GM10248 (cell line): ENCODE results near the gene TECPR1.

ENCODE experiments used
- CTCF ChIA-PET: fragments of 300-600 bp; sonication (Branson Sonifier 250); formaldehyde crosslinking; extraction: SDS; loops from one replicate; lab custom pipeline; 2021; ENCODE audit warnings: antibody characterized with exemption; lab: Yijun Ruan, JAX
- POLR2A ChIA-PET: fragments of 350-650 bp; sonication (Branson Sonifier 250); formaldehyde crosslinking; extraction: SDS; loops from one replicate; lab custom pipeline; 2020; ENCODE audit warnings: antibody characterized with exemption; lab: Yijun Ruan, JAX
- DNase-seq: peaks from one replicate; pipeline ENCODE4 v3.0.0; 2012; ENCODE audit errors: extremely low spot score
- TF ChIP-seq, protein P1 (sequence below): IDR thresholded peaks from 2 replicates; pipeline ENCODE4 v1.5.1; 2012; ENCODE audit warnings: mild to moderate bottlenecking, low read depth; ENCODE audit errors: extremely low read depth, missing control alignments, control extremely low read depth

The TECPR1 gene

DNA sequence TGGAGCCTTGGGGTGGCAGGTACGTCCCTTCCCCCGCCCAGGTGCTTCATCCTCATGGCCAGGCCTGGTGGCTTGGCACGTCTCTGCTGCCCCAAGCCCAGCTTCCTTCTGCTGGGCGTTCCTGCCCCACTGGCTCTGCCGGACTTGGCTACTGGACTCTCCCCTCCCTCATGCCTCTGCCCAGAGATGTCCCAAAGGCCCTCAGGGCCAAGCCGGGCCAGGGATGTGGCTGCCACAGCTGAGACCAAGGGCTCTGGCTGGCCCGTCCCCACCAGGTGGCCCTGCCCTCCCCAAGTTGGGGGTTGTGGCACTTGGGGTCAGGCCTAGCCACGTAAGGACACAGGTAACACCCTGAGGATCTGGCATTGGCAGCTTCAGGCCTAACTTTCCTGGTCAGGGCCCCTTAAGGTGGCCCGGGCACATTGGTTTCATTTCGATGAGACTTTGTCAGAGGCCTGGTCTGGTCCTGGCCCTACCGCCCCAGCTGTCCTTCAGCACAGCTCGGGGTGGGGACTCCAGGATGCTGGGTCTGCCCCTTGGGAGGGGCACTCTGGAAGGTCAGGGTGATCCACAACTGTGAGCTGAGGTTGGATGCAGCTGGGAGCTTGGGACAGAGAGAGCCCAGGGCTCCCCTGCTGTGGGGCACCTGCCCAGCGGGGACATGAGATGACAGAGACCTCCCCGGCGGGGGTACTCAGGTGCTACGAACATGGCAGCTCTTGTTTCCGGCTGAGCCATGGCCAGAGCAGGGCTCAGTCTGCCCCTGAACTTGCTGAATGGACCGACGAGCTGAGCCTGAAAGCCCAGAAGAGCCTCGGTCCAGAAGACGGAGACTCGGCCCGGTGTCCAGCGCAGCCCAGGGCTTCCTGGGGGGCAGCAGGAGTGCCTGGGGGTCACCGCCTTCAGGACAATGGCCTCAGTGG, 37.9 kb downstream of the TECPR1 start:
- ChIA-PET POLR2A (no interaction called here), CTCF (interaction anchor here (2.2 kb wide), 1 partner anchor 12 kb away, joined by 8 read pairs; no protein-coding TSS in a partner anchor)
- DNase-seq = no peak
- TF ChIP-seq, protein P1, sequence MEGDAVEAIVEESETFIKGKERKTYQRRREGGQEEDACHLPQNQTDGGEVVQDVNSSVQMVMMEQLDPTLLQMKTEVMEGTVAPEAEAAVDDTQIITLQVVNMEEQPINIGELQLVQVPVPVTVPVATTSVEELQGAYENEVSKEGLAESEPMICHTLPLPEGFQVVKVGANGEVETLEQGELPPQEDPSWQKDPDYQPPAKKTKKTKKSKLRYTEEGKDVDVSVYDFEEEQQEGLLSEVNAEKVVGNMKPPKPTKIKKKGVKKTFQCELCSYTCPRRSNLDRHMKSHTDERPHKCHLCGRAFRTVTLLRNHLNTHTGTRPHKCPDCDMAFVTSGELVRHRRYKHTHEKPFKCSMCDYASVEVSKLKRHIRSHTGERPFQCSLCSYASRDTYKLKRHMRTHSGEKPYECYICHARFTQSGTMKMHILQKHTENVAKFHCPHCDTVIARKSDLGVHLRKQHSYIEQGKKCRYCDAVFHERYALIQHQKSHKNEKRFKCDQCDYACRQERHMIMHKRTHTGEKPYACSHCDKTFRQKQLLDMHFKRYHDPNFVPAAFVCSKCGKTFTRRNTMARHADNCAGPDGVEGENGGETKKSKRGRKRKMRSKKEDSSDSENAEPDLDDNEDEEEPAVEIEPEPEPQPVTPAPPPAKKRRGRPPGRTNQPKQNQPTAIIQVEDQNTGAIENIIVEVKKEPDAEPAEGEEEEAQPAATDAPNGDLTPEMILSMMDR = no peak

DNA sequence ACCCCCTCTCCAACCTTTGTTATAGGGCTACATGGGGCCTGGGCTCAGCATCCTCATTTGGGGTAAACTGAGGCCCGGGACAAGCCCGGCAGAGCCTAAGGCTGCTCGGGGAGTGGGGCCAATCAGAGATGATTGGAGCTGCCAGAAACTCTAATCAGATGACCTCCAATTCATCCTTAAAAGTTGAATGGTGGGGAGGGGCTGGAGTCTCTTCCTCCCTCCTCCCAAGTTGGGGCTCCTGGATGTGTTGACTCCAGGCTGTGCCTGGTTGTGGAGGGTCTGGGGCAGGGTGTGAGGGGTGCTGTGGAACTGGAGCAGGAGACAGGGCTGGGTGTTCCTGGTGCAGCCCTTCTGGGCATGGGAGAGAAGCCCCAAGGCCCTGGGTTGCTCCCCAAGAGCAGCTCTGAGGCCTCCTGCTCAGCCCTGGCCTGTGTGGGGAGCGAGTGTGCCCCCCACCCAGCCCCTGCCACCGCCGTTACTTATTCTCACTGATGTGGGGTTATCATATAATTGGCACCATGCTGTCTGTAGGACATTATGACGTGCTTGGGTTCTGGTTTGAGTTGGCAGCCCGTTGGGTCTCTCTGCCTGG, 38.6 kb downstream of the TECPR1 start:
- TF ChIP-seq, protein P1 = no peak
- ChIA-PET CTCF (interaction anchor here (2.2 kb wide), 1 partner anchor 11 kb away, joined by 8 read pairs; no protein-coding TSS in a partner anchor), POLR2A (no interaction called here)
- no peak for DNase-seq

DNA sequence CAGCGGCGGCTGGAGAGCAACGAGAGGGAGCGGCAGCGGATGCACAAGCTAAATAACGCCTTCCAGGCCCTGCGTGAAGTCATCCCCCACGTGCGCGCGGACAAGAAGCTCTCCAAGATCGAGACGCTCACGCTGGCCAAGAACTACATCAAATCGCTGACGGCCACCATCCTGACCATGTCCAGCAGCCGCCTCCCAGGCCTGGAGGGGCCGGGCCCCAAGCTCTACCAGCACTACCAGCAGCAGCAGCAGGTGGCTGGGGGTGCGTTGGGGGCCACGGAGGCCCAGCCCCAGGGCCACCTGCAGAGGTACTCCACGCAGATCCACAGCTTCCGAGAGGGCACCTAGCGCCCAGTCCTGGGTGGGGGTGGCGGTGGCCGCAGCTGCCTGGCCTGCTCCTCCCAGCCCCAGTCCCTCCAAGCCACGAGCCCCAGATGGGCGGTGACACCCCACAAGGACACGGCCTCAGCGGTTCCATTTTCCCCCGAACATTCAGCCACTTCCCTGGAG, 39.4 kb downstream of the TECPR1 start:
- TF ChIP-seq, protein P1 = no peak
- DNase-seq = no peak
- ChIA-PET CTCF (interaction anchor here (2.2 kb wide), 1 partner anchor 10 kb away, joined by 8 read pairs; no protein-coding TSS in a partner anchor), POLR2A (interaction anchor here (0.7 kb wide), 1 partner anchor 10 kb away, joined by 4 read pairs; no protein-coding TSS in a partner anchor)

DNA sequence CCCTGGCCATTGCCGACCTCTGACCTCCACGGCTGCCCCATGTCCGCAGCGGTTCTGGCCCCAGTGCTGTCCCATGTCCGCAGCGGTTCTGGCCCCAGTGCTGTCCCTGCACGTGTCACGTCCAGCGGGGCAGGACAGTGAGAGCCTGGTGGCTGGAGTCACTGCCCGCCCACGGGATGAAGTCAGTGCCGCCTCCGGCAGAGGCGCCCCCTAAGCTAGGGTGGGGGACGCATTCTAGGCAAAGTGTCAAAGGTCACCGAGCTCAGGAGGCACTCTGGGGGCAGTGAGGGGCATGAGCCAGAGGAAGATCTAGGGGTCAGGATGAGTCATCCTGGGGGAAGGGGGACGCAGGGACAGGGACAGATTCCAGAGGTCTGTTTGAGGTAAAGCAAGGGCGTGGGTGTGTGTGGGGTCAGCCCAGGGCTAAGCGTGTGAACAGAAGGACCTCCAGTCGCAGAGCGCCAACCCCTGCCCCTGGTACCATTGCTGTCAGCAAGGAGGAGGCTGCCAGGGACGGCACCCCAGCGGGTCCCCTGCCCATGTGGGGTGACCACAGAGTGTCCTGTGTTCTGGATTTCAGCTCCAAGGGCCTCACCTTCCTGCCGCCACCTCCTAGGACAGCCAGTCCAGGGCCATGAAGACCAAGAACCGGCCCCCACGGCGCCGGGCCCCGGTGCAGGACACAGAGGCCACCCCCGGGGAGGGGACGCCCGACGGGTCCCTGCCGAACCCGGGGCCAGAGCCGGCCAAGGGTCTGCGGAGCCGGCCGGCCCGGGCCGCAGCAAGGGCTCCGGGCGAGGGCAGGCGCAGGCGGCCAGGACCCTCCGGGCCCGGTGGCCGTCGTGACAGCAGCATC, 40.1 kb downstream of the TECPR1 start:
- ChIA-PET POLR2A (interaction anchor here (0.7 kb wide), 1 partner anchor 9 kb away, joined by 4 read pairs; no protein-coding TSS in a partner anchor), CTCF (interaction anchor here (2.2 kb wide), 1 partner anchor 9 kb away, joined by 8 read pairs; no protein-coding TSS in a partner anchor)
- no peak for DNase-seq
- TF ChIP-seq, protein P1 = no peak

DNA sequence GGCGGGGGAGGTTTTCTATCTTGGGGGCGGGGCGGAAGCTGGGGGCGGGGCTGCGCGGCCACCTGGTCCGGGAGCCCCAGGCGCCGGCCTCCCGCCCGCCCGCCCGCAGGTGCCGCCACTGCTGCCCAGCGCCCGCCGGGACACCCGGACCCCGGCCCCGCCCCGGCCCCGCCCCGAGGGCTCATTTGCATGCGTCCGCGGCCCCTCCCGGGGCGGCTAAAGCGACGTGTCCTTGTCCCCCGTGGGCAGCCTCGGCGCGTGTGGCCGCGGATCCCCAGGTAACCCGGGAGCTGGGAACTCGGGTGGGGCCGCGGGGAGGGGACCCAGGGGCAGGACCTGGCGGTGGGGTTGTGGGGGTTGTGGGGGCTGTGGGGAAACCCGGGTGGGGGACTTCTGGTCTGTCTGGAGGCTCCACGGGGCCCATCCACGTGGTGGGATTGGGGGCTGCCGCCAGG, 40.8 kb downstream of the TECPR1 start, which contains the start of gene BHLHA15:
Gene BHLHA15, plus strand, starts transcription at position 219 of the 455 bp plus-strand sequence. CDS start 871 bp downstream, outside the sequence.
- ChIA-PET CTCF (no interaction called here), POLR2A (no interaction called here)
- DNase-seq = peak; percentile 72
- TF ChIP-seq, protein P1 = no peak
